ENCODE measurements around the gene RMDN3. TPM values are rescaled to one million over a fixed set of nuclear protein-coding genes. Genes with fewer than 3 reads are reported as not detected.

Gene RMDN3
- total and polyA plus RNA-seq, 9 of the 15 experiments (the other 6 are each of a cell fraction or from before 2014, with no cell fraction given) = 8.1 to 38.2 (median 25.9) TPM

DNA sequence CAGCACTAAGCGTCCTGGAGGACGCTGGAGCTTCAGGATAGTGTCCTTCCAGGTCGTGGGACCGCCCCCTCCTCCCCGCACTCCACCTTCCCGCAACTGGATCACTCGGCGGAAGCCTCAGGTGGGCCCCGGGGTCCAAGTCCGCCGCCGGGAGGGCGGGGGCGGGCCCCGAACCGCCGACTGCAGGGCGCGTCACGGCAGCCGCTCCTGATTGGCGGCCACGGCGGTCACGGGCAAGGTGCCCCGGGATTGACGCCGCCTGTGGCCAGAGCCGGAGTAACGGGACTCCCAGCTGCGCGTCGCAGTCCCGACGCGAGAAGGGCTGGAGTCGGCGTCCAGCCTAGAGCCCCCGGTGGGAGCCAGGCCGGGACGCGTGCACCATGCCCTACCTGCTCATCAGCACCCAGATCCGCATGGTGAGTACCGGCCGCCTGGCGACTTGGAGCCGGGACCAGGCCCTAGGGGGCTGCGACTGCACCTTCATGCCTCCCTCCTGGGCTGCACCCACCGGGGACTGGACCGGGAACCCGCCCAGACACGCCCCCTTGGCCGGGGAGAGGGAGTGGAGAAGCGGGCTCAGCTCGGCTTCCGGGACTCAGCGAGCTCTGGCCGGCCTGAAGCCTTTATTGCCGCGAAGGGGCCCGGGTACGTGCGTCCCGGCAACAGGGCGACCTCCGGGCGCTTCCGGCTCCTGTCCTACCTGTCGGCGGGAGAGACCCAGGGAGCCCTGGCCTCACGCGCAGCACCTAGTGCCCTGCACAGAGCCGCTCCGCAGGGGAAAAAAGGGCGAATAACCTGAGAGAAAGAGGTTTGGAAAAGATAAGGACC is 9.0 kb upstream of the RMDN3 start, which contains the start of gene GCHFR:
GCHFR (plus strand) TSS at position 268 of the 828 bp plus-strand sequence; CDS start at position 381, 113 bp downstream.
- Histone ChIP-seq H3K9me3 (replicated peaks; ENCODE audit: control insufficient read depth, insufficient read depth, low read depth, low read length) (no peaks in the 10 kb centered on the region), H3K9me1 (ENCODE audit: control insufficient read depth, insufficient read depth, low read length) (no peaks in the 10 kb centered on the region), H3K27ac (ENCODE audit: extremely low read depth, low read depth, low read length) (peak within 1 kb of the TSS; percentile 82), H2AFZ (ENCODE audit: low read depth, low read length) (peak within 1 kb of the TSS; percentile 96), H3K27me3 (ENCODE audit: control insufficient read depth in 2 of 2, insufficient read depth in 2 of 2, low read length in 2 of 2) (no peaks in the 10 kb centered on the region), H4K20me1 (replicated peaks; ENCODE audit: control insufficient read depth, insufficient read depth, low read length) (no peaks in the 10 kb centered on the region; the same call in none of the 2 replicates), H3K4me2 (ENCODE audit: insufficient read depth, low read length) (peak within 1 kb of the TSS; percentile 88), H3K36me3 (ENCODE audit: control insufficient read depth, insufficient read depth, low read length) (peaks cover 16% of the 10 kb centered on the region; the same call in 1 of the 3 replicates), H3K9ac (ENCODE audit: insufficient read depth in 1 of 2, low read depth in 2 of 2, low read length in 2 of 2) (peak within 1 kb of the TSS; percentile 72 to 92), H3K4me3 (peak within 1 kb of the TSS; percentile 64), H3K79me2 (ENCODE audit: control insufficient read depth, insufficient read depth, low read length) (no peaks in the 10 kb centered on the region), H3K4me1 (replicated peaks in 1 of 2; ENCODE audit: control insufficient read depth in 2 of 2, insufficient read depth in 2 of 2, low read length in 2 of 2) (peaks cover 21 to 57% of the 10 kb centered on the region in 2 experiments; a peak in 4 of 5 replicates)
- in situ Hi-C loops (cut with MboI) (no loop called here), intact Hi-C loops (cut with micrococcal nuclease) (loop anchor here (10.0 kb wide), 1 partner anchor 169 kb away; the partner anchor contains the start of gene KNL1)
- DNase-seq (ENCODE audit: extremely low read depth in 1 of 4, low spot score in 3 of 4) (peak; percentile 88 to 93 (median 92)), FAIRE-seq (peak; percentile 80), ATAC-seq (peak; percentile 87)
- POLR2A ChIA-PET = interaction anchor here (0.6 to 3.8 kb wide), 21 partner anchors 9 to 433 kb away, joined by 3 to 18 read pairs (median 3); partner anchors contain the start of genes RAD51 and SPINT1
- WGBS (ENCODE audit: insufficient coverage, low coverage, missing lambda C conversion rate) = under 1% methylated on average over 51 of the region's 75 CpGs
- BruUV-seq (replicated peaks) = no TSS peak
- CTCF ChIA-PET (ENCODE audit: low intra/inter-chr PET ratio) = no interaction called here
- TF ChIP-seq MECOM (CRISPR knock-in tag; IDR thresholded peaks at IDR 0.05) = no peak
- TF ChIP-seq WHSC1 (IDR thresholded peaks at IDR 0.05; ENCODE audit: low read length) = no peak
- no peak for TF ChIP-seq ZSCAN29 (IDR thresholded peaks at IDR 0.05)
- TF ChIP-seq RBFOX2 (IDR thresholded peaks at IDR 0.05; ENCODE audit: low read depth, low read length) = peak; percentile 80
- no peak for TF ChIP-seq TFAM (CRISPR knock-in tag; conservative IDR thresholded peaks at IDR 0.05)
- TF ChIP-seq, protein P1, sequence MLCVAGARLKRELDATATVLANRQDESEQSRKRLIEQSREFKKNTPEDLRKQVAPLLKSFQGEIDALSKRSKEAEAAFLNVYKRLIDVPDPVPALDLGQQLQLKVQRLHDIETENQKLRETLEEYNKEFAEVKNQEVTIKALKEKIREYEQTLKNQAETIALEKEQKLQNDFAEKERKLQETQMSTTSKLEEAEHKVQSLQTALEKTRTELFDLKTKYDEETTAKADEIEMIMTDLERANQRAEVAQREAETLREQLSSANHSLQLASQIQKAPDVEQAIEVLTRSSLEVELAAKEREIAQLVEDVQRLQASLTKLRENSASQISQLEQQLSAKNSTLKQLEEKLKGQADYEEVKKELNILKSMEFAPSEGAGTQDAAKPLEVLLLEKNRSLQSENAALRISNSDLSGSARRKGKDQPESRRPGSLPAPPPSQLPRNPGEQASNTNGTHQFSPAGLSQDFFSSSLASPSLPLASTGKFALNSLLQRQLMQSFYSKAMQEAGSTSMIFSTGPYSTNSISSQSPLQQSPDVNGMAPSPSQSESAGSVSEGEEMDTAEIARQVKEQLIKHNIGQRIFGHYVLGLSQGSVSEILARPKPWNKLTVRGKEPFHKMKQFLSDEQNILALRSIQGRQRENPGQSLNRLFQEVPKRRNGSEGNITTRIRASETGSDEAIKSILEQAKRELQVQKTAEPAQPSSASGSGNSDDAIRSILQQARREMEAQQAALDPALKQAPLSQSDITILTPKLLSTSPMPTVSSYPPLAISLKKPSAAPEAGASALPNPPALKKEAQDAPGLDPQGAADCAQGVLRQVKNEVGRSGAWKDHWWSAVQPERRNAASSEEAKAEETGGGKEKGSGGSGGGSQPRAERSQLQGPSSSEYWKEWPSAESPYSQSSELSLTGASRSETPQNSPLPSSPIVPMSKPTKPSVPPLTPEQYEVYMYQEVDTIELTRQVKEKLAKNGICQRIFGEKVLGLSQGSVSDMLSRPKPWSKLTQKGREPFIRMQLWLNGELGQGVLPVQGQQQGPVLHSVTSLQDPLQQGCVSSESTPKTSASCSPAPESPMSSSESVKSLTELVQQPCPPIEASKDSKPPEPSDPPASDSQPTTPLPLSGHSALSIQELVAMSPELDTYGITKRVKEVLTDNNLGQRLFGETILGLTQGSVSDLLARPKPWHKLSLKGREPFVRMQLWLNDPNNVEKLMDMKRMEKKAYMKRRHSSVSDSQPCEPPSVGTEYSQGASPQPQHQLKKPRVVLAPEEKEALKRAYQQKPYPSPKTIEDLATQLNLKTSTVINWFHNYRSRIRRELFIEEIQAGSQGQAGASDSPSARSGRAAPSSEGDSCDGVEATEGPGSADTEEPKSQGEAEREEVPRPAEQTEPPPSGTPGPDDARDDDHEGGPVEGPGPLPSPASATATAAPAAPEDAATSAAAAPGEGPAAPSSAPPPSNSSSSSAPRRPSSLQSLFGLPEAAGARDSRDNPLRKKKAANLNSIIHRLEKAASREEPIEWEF (CRISPR knock-in tag; IDR thresholded peaks at IDR 0.05) = 0 out of 2 replicates have a peak, but pooled peaks have one; percentile 16
- TF ChIP-seq SP1 (CRISPR knock-in tag; IDR thresholded peaks at IDR 0.05) = no peak; the same call in 1 of the 2 replicates
- no peak for TF ChIP-seq OTX1 (CRISPR knock-in tag; IDR thresholded peaks at IDR 0.05)
- TF ChIP-seq GTF2F1 (IDR thresholded peaks at IDR 0.05; ENCODE audit: low read depth, low read length) = no peak
- no peak for TF ChIP-seq HMG20A (CRISPR knock-in tag; conservative IDR thresholded peaks at IDR 0.05)
- TF ChIP-seq KLF16 (IDR thresholded peaks at IDR 0.05) = no peak
- peak; percentile 75 for TF ChIP-seq KDM5B (IDR thresholded peaks at IDR 0.05; ENCODE audit: insufficient replicate concordance, low read depth, low read length)
- TF ChIP-seq SMAD1 (IDR thresholded peaks at IDR 0.05; ENCODE audit: low read depth, low read length, partially characterized antibody) = peak; percentile 27

Measured in K562 (cell line).